Right lobe of liver (tissue), 6 donors: ENCODE data around the gene NR3C2. TPM values are rescaled to one million over a fixed set of nuclear protein-coding genes. Genes with fewer than 3 reads are reported as not detected.

Experiments
- ATAC-seq, 4 donors: fragments of 200-7000 bp; cut with Tn5 transposase; one replicate each; pipeline ENCODE4 v1.9.1; 2020; ENCODE audit warnings: mild to moderate bottlenecking in 4 of 4, moderate library complexity in 4 of 4
- DNase-seq, 3 donors: peaks; one replicate each; pipeline ENCODE4 v3.0.0-alpha.2; 2020
- H3K27ac ChIP-seq, 3 donors: fragments of 200-600 bp; one replicate each; pipeline ENCODE4 v1.8.0; 2022
- H3K27me3 ChIP-seq, 2 donors: fragments of 200-600 bp; one replicate each; pipeline ENCODE4 v1.8.0; 2022
- H3K36me3 ChIP-seq, 4 donors: fragments of 200-600 bp; sonication (generic) in 1 of 4; one replicate each; pipeline versions ENCODE4 v1.5.1 to v1.8.0; 2017 to 2022; ENCODE audit warnings: control low read depth in 1 of 4
- H3K4me1 ChIP-seq, 4 donors: fragments of 200-600 bp; sonication (generic) in 1 of 4; one replicate each; pipeline versions ENCODE4 v1.5.1 to v1.8.0; 2017 to 2022; ENCODE audit warnings: control low read depth in 1 of 4
- H3K4me3 ChIP-seq, 3 donors: fragments of 200-600 bp; one replicate each; pipeline ENCODE4 v1.8.0; 2022
- H3K9me3 ChIP-seq, 4 donors: fragments of 200-600 bp; sonication (generic) in 1 of 4; one replicate each; pipeline versions ENCODE4 v1.5.1 to v1.8.0; 2017 to 2022; ENCODE audit warnings: control low read depth in 1 of 4
- POLR2A ChIP-seq: fragments of 450-650 bp; IDR thresholded peaks from one replicate; pipeline ENCODE4 v1.6.1; 2017; ENCODE audit warnings: antibody characterized with exemption, mild to moderate bottlenecking
- WGBS: methylation state at CpG from one replicate; pipeline ENCODE4 v1.1.6; 2018; ENCODE audit warnings: low coverage, low lambda C conversion rate; ENCODE audit not compliant: insufficient coverage; ENCODE audit errors: missing lambda C conversion rate; 5-methylcytosine and 5-hydroxymethylcytosine counted together
- intact Hi-C, 2 donors: fragments of 100-400 bp; cut with DNase I; formaldehyde crosslinking; loops; one replicate each; pipeline versions ENCODE4 v1.11.2 to v1.14.1; 2022
- total RNA-seq, 6 experiments: library from RNA; depleted of rRNA in 2 of 6; stranded (reverse); fragments of >200 nt in 2 of 6; fragmentation: NEBNext Ultra II Directional in 3 of 6; extraction: Animal tissue kit (Norgen Biotek cat#: 25700) in 3 of 6; gene quantifications; one replicate each; pipeline versions ENCODE4 v1.1.0 to v1.2.4, GENCODE V29; 2016 to 2023
- TF ChIP-seq, protein P1 (sequence below), 4 donors: fragments of 200-600 bp in 3 of 4; fragments of 450-650 bp in 1 of 4; IDR thresholded peaks; one replicate each; pipeline versions ENCODE4 v1.5.1 to v1.8.0; 2016 to 2022; ENCODE audit warnings: antibody characterized with exemption in 4 of 4, mild to moderate bottlenecking in 2 of 4
- donor health status: DM: no; HTN: yes; CAD: no.
- donor health status: DM: no; HTN: no; CAD: no.
- donor health status: DM: no; HTN: no; CAD: no.
- donor health status: DM: no; HTN: yes; CAD: no.
- donor health status: DM: no; HTN: yes; CAD: no.

Gene NR3C2
- total RNA-seq, 6 experiments from 2014 or later: 4.8 to 15.9 (median 8.9) TPM

DNA sequence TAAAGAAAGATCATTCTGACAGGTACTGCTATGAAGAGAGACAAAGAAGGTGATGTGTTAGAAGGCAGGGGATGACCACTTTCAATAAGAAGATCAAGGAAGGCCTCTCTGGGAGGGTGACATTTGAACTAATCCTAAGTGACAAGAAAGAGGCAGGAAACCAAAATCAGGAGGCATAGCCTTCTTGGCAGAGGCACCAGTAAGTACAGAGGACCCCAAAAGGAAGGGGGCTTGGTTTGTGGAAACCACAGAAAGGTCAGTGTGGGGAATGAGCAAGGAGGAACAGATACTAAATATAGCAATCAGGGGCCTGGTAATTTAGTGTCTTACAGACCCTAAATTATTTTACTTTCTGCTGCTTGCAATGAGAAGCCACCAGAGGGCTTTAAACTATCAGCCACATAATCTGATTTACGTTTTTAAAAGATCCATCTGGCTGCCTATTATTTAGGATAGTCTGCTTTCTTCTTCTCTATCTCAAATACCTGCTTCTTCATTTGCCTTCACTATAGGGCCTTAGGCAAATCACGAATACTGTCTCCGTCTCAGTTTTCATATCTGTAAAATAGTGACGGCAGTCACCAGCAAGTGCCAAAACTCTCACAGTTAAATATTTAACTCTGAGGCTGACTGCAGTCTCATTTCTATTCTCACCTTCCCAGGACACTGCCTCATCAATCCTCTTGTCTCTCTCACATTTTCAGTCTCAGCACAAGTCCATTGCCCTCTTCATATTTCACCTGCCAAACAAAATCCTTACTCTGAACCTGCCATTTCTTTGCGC is 16.7 kb downstream of the NR3C2 start:
- peak overlapping the region; percentile 1 to 27 (median 7) for H3K27ac ChIP-seq
- 34% methylated on average over 5 of the region's 5 CpGs for WGBS
- intact Hi-C loops: no loop called here
- H3K27me3 ChIP-seq: no peaks in the 10 kb centered on the region
- peak overlapping the region in 2 of 3 donors; percentile 3 to 11 for H3K4me3 ChIP-seq
- TF ChIP-seq POLR2A: no peak
- TF ChIP-seq, protein P1, sequence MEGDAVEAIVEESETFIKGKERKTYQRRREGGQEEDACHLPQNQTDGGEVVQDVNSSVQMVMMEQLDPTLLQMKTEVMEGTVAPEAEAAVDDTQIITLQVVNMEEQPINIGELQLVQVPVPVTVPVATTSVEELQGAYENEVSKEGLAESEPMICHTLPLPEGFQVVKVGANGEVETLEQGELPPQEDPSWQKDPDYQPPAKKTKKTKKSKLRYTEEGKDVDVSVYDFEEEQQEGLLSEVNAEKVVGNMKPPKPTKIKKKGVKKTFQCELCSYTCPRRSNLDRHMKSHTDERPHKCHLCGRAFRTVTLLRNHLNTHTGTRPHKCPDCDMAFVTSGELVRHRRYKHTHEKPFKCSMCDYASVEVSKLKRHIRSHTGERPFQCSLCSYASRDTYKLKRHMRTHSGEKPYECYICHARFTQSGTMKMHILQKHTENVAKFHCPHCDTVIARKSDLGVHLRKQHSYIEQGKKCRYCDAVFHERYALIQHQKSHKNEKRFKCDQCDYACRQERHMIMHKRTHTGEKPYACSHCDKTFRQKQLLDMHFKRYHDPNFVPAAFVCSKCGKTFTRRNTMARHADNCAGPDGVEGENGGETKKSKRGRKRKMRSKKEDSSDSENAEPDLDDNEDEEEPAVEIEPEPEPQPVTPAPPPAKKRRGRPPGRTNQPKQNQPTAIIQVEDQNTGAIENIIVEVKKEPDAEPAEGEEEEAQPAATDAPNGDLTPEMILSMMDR (IDR thresholded peaks at IDR 0.05): peak; percentile 22 to 35 (median 30)
- DNase-seq (no peak), ATAC-seq (peak; percentile 55 to 84 (median 65))
- no peaks in the 10 kb centered on the region for H3K36me3 ChIP-seq
- no peaks in the 10 kb centered on the region for H3K9me3 ChIP-seq
- peaks cover 0 to 11% (median 3%) of the 10 kb centered on the region in 4 donors for H3K4me1 ChIP-seq

- 88% methylated on average over 2 of the region's 2 CpGs for WGBS
- H3K27me3 ChIP-seq: no peaks in the 10 kb centered on the region
- TF ChIP-seq, protein P1 (IDR thresholded peaks at IDR 0.05): no peak
- TF ChIP-seq POLR2A: no peak
- DNase-seq (no peak), ATAC-seq (no peak)
- intact Hi-C loops: no loop called here
- H3K9me3 ChIP-seq: no peaks in the 10 kb centered on the region
- peaks cover 0 to 6% (median 3%) of the 10 kb centered on the region in 4 donors for H3K4me1 ChIP-seq
- no peak overlapping the region for H3K4me3 ChIP-seq
- no peak overlapping the region for H3K27ac ChIP-seq
- peaks cover 0 to 1% (median 0%) of the 10 kb centered on the region in 4 donors for H3K36me3 ChIP-seq
These were observed 21.8 kb downstream of the NR3C2 start for GRCh38 chr4:148420397-148420796.

DNA sequence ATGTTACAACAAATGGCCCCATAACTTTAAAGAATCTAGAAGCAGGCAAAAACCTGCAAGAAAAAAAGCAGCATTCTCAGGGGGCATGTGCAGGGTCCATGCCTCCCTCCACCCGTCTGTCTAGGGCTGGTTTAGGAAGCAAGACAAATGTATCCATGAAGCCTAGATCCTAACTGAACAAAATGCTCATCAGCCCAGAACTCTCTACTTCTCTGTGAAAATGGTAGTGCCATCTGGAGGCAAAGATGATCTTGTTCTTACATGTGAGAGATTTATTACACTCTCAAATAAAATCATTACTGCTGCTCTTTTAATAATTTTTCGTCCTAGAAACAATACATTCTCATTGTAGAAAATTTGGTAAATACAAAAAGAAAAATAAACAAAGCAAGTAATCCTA is 26.7 kb downstream of the NR3C2 start:
- WGBS: 37% methylated on average over 2 of the region's 2 CpGs

GRCh38 chr4:148412460-148412994 is 29.7 kb downstream of the NR3C2 start:
- no peaks in the 10 kb centered on the region for H3K9me3 ChIP-seq
- WGBS: 64% methylated on average over 2 of the region's 2 CpGs
- TF ChIP-seq, protein P1 (IDR thresholded peaks at IDR 0.05): no peak
- no peak for TF ChIP-seq POLR2A
- H3K36me3 ChIP-seq: peaks cover 0 to 1% (median 0%) of the 10 kb centered on the region in 4 donors
- H3K27ac ChIP-seq: no peak overlapping the region
- intact Hi-C loops: no loop called here
- ATAC-seq (no peak), DNase-seq (no peak)
- H3K4me3 ChIP-seq: no peak overlapping the region
- peaks cover 0 to 13% (median 0%) of the 10 kb centered on the region in 4 donors for H3K4me1 ChIP-seq
- H3K27me3 ChIP-seq: no peaks in the 10 kb centered on the region

More for the DNA sequence above, 26.7 kb downstream of the NR3C2 start:
- H3K36me3 ChIP-seq: peaks cover 0 to 1% (median 0%) of the 10 kb centered on the region in 4 donors
- peak; percentile 59 to 78 (median 74) for ATAC-seq
- intact Hi-C loops: no loop called here
- no peak for DNase-seq
- no peaks in the 10 kb centered on the region for H3K9me3 ChIP-seq
- peak overlapping the region in 1 of 3 donors; percentile 10 for H3K27ac ChIP-seq
- TF ChIP-seq, protein P1 (IDR thresholded peaks at IDR 0.05): peak; percentile 13 to 35 (median 22)
- no peak for TF ChIP-seq POLR2A
- H3K4me1 ChIP-seq: peaks cover 0 to 13% (median 0%) of the 10 kb centered on the region in 4 donors
- no peaks in the 10 kb centered on the region for H3K27me3 ChIP-seq
- H3K4me3 ChIP-seq: no peak overlapping the region
